Coronary artery (tissue), 2 donors: ENCODE measurements around the gene DERL3.

Experiments
- DNase-seq: peaks from one replicate; pipeline ENCODE4 v3.0.0-alpha.2; 2017; ENCODE audit warnings: low spot score
- H3K27ac ChIP-seq, 2 donors: fragments of 200-600 bp; sonication (generic); one replicate each; pipeline ENCODE4 v1.5.1; 2016 to 2019
- H3K4me3 ChIP-seq: fragments of 200-600 bp; sonication (generic); 2 replicates; pipeline ENCODE4 v1.5.1; 2016; ENCODE audit warnings: mild to moderate bottlenecking, moderate library complexity
- TF ChIP-seq, protein P1 (sequence below): fragments of 200-600 bp; sonication (generic); IDR thresholded peaks from one replicate; pipeline ENCODE4 v1.5.1; 2019; ENCODE audit warnings: antibody characterized with exemption

DERL3 gene

DNA sequence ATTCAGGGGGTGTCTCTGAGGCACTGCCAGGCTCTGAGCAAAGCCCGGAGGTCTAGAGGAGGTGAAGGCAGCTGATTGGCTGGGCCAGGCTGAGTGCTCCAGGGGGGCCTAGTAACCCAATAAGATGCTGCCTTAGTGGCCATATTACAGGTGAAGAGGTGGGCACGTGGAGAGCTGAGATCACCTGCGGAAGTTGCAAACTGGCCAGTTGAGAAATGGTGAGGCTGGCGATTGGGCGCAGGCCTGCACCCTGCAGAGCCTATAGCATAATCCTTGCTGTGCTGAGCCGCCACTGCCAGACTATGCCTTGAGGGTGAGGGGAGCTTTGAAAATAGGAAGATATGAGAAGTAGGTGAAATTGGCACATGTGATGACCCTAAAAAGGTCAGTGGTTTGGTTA is 21.7 kb downstream of the DERL3 start:
- DNase-seq, result no peak
- H3K4me3 ChIP-seq, result no peak overlapping the region
- H3K27ac ChIP-seq, result no peak overlapping the region
- TF ChIP-seq, protein P1, sequence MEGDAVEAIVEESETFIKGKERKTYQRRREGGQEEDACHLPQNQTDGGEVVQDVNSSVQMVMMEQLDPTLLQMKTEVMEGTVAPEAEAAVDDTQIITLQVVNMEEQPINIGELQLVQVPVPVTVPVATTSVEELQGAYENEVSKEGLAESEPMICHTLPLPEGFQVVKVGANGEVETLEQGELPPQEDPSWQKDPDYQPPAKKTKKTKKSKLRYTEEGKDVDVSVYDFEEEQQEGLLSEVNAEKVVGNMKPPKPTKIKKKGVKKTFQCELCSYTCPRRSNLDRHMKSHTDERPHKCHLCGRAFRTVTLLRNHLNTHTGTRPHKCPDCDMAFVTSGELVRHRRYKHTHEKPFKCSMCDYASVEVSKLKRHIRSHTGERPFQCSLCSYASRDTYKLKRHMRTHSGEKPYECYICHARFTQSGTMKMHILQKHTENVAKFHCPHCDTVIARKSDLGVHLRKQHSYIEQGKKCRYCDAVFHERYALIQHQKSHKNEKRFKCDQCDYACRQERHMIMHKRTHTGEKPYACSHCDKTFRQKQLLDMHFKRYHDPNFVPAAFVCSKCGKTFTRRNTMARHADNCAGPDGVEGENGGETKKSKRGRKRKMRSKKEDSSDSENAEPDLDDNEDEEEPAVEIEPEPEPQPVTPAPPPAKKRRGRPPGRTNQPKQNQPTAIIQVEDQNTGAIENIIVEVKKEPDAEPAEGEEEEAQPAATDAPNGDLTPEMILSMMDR, result no peak

DNA sequence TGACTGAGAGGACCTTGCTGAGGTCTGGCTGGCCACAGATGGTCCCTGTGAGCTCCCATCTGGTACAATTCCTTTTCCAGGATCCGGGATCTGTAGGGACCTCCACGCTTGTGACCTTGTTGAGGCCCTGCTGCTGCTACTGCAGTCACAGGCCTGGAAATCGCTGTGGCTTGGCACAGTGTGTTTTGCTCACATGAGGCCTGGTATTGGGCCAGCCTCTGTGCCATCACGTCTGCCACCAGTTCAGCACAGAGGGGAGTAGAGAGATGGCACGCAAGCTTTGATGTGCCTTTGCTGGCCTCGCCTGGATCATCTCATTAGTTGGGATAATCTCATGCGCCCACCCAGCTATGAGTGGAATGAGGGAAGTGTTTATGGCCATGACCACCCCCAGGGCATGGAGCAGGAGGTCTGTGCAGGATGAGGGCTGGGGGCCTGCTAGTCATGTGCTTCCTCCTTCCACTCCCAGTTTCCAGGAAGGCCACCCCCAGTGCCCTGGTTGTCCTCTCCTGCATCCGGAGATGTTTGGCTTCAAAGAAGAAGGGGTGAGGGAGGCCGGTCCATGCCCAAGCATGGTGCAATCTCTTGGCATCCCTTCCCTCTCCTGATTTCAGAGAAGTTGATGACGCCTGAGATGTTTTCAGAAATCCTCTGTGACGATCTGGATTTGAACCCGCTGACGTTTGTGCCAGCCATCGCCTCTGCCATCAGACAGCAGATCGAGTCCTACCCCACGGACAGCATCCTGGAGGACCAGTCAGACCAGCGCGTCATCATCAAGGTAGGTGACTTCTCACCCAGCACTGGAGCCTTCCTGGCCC is 22.4 kb downstream of the DERL3 start:
- TF ChIP-seq, protein P1, result no peak
- H3K27ac ChIP-seq, result no peak overlapping the region
- no peak for DNase-seq
- no peak overlapping the region for H3K4me3 ChIP-seq

DNA sequence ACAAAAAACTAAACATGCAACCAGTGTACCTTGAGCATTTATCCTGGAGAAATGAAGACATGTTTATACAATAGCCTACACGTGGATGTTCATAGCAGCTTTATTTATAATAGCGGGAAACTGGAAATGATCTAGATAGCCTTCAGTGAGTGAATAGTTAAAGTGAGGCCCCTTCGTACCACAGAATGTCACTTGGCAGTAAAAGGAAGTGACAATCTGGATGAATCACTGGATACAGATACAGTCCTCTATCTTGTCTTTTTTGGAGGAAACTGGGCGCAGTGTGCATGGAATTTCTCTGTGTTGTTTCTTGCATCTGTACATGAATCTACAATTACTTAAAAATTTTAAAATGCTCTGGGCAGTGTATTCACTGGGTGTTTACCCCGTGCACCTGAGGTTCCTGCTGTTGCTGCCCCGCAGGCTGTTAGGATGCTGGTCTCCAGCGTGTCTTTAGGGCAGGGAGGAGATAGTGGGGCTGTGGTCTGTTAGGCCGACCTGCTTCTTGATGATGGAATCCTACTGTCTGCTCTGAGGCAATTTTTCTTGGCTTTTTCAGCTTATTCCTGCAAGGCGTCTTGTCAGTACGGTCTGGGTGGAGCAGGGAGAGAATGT is 23.2 kb downstream of the DERL3 start:
- TF ChIP-seq, protein P1, result no peak
- no peak overlapping the region for H3K27ac ChIP-seq
- no peak overlapping the region for H3K4me3 ChIP-seq
- DNase-seq, result no peak

DNA sequence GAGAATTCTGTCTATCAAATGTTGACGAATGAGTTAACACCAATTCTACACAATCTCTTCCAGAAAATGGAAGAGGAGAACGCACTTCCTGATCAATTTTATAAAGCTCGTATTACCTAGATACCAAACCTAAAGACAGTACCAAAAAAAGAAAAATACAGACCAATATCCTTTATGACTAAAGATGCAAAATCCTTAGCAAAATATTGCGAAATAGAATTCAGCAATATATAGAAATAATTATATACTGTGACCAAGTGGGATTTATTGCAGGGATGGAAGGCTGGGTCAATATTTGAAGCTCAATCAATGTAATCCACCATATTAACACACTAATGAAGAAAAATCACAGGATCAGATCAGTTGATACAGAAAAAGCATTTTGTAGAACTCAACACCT is 26.4 kb downstream of the DERL3 start:
- no peak overlapping the region for H3K27ac ChIP-seq
- TF ChIP-seq, protein P1, result no peak
- H3K4me3 ChIP-seq, result no peak overlapping the region
- DNase-seq, result no peak

DNA sequence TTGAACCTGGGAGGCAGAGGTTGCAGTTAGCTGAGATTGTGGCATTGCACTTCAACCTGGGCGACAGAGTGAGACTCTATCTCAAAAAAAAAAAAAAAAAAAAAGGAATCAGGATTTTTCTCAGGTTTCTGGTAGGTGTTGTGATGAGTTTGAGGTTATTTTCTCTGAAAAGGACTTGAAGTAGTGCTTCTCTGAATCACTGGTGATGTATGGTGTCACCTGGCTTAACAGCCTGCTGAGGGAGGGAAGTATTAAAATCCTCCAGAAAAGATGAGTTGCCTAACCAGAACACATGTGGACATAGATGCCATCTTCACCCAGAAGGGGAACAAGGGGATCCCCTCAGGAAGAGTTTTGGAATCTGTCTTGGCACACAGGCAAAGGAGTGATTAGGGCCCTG is 32.0 kb downstream of the DERL3 start:
- TF ChIP-seq, protein P1, result no peak
- DNase-seq, result no peak
- no peak overlapping the region for H3K4me3 ChIP-seq
- H3K27ac ChIP-seq, result no peak overlapping the region

DNA sequence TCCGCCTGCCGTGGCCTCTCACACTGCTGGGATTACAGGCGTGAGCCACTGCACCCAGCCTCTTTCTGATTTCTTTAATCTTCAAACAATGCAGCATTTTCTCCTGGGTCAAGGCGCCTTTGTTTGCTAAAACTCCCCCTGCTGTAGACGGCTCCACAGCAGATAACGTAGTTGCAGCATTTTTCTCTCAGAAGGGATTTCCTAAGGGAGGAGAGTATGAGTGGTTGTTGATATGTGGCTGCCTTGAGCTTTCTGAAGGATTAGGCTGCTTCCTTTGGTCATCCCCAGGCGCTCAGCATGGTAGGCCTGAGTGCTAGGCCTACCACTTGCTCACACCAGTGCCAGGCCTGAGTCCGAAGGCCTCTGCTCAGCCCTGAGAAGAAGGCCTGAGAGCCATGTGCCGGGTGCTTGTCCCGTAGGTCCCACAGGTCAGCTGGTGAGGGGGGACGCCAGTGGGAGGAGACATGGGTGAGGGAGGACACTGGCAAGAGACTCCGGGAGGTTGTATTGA is 34.0 kb downstream of the DERL3 start:
- TF ChIP-seq, protein P1, result no peak
- no peak for DNase-seq

More for the DNA sequence above, 34.0 kb downstream of the DERL3 start:
- Histone ChIP-seq H3K4me3 (no peak overlapping the region), H3K27ac (no peak overlapping the region)
